Lower lobe of right lung (tissue), 2 donors: Measurements from ENCODE around the gene ZBTB32. TPM values are rescaled to one million over a fixed set of nuclear protein-coding genes. Genes with fewer than 3 reads are reported as not detected.

ENCODE experiments used
- ATAC-seq, 2 donors: fragments of 200-7000 bp; cut with Tn5 transposase; one replicate each; pipeline ENCODE4 v1.9.1; 2020 to 2022; ENCODE audit warnings: mild to moderate bottlenecking in 2 of 2, moderate library complexity in 2 of 2
- DNase-seq: peaks from one replicate; pipeline ENCODE4 v3.0.0-alpha.2; 2020
- H3K27ac ChIP-seq: fragments of 200-600 bp; one replicate; pipeline ENCODE4 v1.8.0; 2022
- H3K27me3 ChIP-seq: fragments of 200-600 bp; one replicate; pipeline ENCODE4 v1.8.0; 2022; ENCODE audit warnings: low read depth
- H3K36me3 ChIP-seq: fragments of 200-600 bp; one replicate; pipeline ENCODE4 v1.8.0; 2022; ENCODE audit warnings: mild to moderate bottlenecking
- H3K4me1 ChIP-seq: fragments of 200-600 bp; one replicate; pipeline ENCODE4 v1.8.0; 2022
- H3K4me3 ChIP-seq: fragments of 200-600 bp; one replicate; pipeline ENCODE4 v1.8.0; 2022; ENCODE audit warnings: mild to moderate bottlenecking
- H3K9me3 ChIP-seq: fragments of 200-600 bp; one replicate; pipeline ENCODE4 v1.8.0; 2022
- CTCF ChIP-seq: fragments of 200-600 bp; IDR thresholded peaks from one replicate; pipeline ENCODE4 v1.8.0; 2022; ENCODE audit warnings: antibody characterized with exemption, mild to moderate bottlenecking
- intact Hi-C: fragments of 100-400 bp; cut with DNase I; formaldehyde crosslinking; loops from one replicate; pipeline ENCODE4 v1.11.0; 2022
- total RNA-seq: library from RNA; stranded (reverse); fragmentation: NEBNext Ultra II Directional; extraction: Animal tissue kit (Norgen Biotek cat#: 25700); gene quantifications from one replicate; pipeline ENCODE4 v1.2.1, GENCODE V29; 2021
- donor health status: DM: no; HTN: yes; CAD: no; lungs with severe emphysema.

Gene ZBTB32
- total RNA-seq, 1 donor from 2014 or later: 0.21 TPM

DNA sequence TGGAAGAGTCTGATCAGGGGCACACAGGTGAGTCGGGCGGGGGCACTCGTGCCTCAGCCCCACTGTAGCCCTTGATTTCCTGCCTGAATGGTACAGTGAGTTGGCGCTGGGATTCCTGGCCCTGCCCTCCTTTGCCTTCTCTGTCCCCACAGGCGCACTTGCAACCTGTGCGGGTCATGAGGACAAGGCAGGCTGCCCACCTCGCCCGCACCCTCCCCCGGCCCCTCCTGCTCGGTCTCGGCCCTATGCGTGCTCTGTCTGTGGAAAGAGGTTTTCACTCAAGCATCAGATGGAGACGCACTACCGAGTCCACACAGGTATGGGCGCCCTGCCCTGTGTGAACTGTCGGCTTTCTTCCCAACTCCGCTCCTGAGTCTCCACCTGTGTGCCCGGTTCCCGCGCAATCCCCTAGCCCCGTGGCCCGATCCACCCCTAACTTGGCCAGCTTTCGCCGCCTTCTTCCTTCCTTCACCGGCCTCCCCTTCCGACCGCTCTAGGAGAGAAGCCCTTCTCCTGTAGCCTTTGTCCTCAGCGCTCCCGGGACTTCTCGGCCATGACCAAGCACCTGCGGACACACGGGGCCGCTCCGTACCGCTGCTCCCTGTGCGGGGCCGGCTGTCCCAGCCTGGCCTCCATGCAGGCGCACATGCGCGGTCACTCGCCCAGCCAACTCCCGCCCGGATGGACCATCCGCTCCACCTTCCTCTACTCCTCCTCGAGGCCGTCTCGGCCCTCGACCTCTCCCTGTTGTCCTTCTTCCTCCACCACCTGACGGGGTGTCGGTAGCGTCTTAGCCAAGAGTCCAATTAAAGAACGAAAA, 11.8 kb downstream of the ZBTB32 start:
- Histone ChIP-seq H3K9me3 (no peaks in the 10 kb centered on the region), H3K4me1 (peaks cover 26% of the 10 kb centered on the region), H3K27ac (peak overlapping the region; percentile 84), H3K36me3 (peaks cover 10% of the 10 kb centered on the region), H3K27me3 (no peaks in the 10 kb centered on the region), H3K4me3 (peak overlapping the region; percentile 87)
- ATAC-seq (peak; percentile 33 to 61), DNase-seq (peak; percentile 77)
- intact Hi-C loops: no loop called here
- TF ChIP-seq CTCF: no peak

DNA sequence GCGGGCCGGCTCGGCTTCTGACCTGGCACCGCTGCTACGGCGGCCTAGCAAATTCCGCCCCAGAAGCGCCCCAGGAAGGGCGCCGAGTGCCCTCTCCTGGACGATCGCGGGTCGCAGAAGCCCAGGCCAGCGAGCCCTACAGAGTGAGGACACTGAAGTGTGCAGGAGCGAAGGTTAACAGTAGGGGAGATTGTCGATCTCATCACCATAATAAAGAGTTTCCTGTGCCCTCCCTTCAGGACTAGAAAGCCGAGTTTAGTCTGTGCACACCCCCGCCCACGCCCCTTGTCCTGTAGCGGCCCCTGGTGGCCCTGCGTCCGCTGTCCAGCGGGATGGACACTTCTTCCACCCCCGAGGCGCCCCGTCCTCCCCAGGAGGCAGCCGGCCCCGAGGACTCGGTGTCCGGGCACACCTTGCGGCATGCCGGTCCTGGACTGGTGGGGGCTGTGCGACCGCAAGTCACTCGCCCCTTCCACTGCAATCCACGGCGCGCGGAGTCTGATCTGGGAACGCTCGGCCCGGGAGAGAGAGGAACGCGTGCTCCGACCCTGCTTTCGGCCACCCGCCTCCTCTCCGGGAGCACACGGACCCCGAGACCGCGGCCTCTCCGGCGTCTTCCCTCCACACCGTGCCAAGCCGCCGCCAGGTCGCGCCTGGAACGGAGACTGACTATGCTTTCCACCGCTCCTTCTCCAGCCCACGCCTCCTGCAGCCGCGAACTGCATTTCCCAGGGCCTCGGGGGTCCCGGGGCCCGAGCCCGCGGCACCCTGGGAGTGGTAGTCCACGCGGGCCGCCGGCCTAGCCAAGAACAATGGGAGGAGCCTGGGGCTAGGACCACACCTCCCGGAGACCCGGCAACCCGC, 12.7 kb downstream of the ZBTB32 start:
- Histone ChIP-seq H3K4me3 (peak overlapping the region; percentile 87), H3K4me1 (peaks cover 26% of the 10 kb centered on the region), H3K9me3 (no peaks in the 10 kb centered on the region), H3K36me3 (peaks cover 18% of the 10 kb centered on the region), H3K27me3 (no peaks in the 10 kb centered on the region), H3K27ac (peak overlapping the region; percentile 84)
- DNase-seq (peak; percentile 98), ATAC-seq (peak; percentile 95 to 96)
- intact Hi-C loops: no loop called here
- TF ChIP-seq CTCF: peak; percentile 95

GRCh38 chr19:35717665-35718344, 13.4 kb downstream of the ZBTB32 start, which contains the start of gene KMT2B:
TSS of gene KMT2B (plus strand) at chr19:35718003. CDS start at chr19:35718019, 16 bp downstream.
- peak within 1 kb of the TSS; percentile 88 for H3K4me3 ChIP-seq
- DNase-seq (no peak), ATAC-seq (peak; percentile 83 to 84)
- TF ChIP-seq CTCF: no peak
- H3K9me3 ChIP-seq: no peaks in the 10 kb centered on the region
- peaks cover 26% of the 10 kb centered on the region for H3K4me1 ChIP-seq
- H3K27ac ChIP-seq: peak within 1 kb of the TSS; percentile 85
- no peaks in the 10 kb centered on the region for H3K27me3 ChIP-seq
- intact Hi-C loops: no loop called here
- peaks cover 26% of the 10 kb centered on the region for H3K36me3 ChIP-seq

- intact Hi-C loops: no loop called here
- ATAC-seq (no peak), DNase-seq (peak; percentile 72)
- Histone ChIP-seq H3K4me3 (peak overlapping the region; percentile 88), H3K27ac (peak overlapping the region; percentile 85), H3K9me3 (no peaks in the 10 kb centered on the region), H3K27me3 (no peaks in the 10 kb centered on the region), H3K4me1 (peaks cover 26% of the 10 kb centered on the region), H3K36me3 (peaks cover 33% of the 10 kb centered on the region)
- TF ChIP-seq CTCF: no peak
Observed at GRCh38 chr19:35718345-35719041, 14.1 kb downstream of the ZBTB32 start.
